Colonic mucosa (tissue), 4 donors: ENCODE measurements around the gene BAZ2B. TPM values are rescaled to one million over a fixed set of nuclear protein-coding genes. Genes with fewer than 3 reads are reported as not detected.

Source experiments
- DNase-seq: peaks from one replicate; pipeline ENCODE4 v3.0.0-alpha.2; 2020
- H3K27ac ChIP-seq: fragments of 200-600 bp; one replicate; pipeline ENCODE4 v1.8.0; 2021
- H3K27me3 ChIP-seq: fragments of 200-600 bp; one replicate; pipeline ENCODE4 v1.8.0; 2021
- H3K36me3 ChIP-seq: fragments of 200-600 bp; one replicate; pipeline ENCODE4 v1.8.0; 2021
- H3K4me1 ChIP-seq: fragments of 200-600 bp; one replicate; pipeline ENCODE4 v1.8.0; 2021; ENCODE audit warnings: mild to moderate bottlenecking
- H3K4me3 ChIP-seq: fragments of 200-600 bp; one replicate; pipeline ENCODE4 v1.8.0; 2021
- H3K9ac ChIP-seq, 2 donors: one replicate each; pipeline ENCODE4 v1.7.0; 2013; ENCODE audit warnings: control low read depth in 2 of 2, low read depth in 2 of 2, low read length in 2 of 2
- H3K9me3 ChIP-seq: fragments of 200-600 bp; one replicate; pipeline ENCODE4 v1.8.0; 2021
- CTCF ChIP-seq: fragments of 200-600 bp; IDR thresholded peaks from one replicate; pipeline ENCODE4 v1.8.0; 2022; ENCODE audit warnings: antibody characterized with exemption, mild to moderate bottlenecking
- intact Hi-C: fragments of 100-400 bp; cut with DNase I; formaldehyde crosslinking; loops from one replicate; pipeline ENCODE4 v1.14.1; 2022
- total RNA-seq, 2 donors: library from RNA; stranded (reverse); fragmentation: NEBNext Ultra II Directional in 1 of 2; extraction: Animal tissue kit (Norgen Biotek cat#: 25700) in 1 of 2; gene quantifications; one replicate each; pipeline ENCODE4 v1.2.1, GENCODE V29; 2021
- donor health status: healthy.
- donor health status: DM: no; HTN: no; CAD: no.
- donor health status: DM: no; HTN: no; CAD: no.

BAZ2B gene
- total RNA-seq, 2 donors from 2014 or later: 36.7 to 60.9 TPM

- Histone ChIP-seq H3K27ac (no peak overlapping the region), H3K9ac (no peak overlapping the region), H3K9me3 (no peaks in the 10 kb centered on the region), H3K4me3 (no peak overlapping the region), H3K4me1 (no peaks in the 10 kb centered on the region), H3K27me3 (no peaks in the 10 kb centered on the region), H3K36me3 (no peaks in the 10 kb centered on the region)
- TF ChIP-seq CTCF: no peak
- no peak for DNase-seq
- intact Hi-C loops: no loop called here
Measured at GRCh38 chr2:159572459-159572858, 43.9 kb downstream of the BAZ2B start.

GRCh38 chr2:159571540-159572260 lies 44.6 kb downstream of the BAZ2B start:
- no peaks in the 10 kb centered on the region for H3K27me3 ChIP-seq
- no peaks in the 10 kb centered on the region for H3K4me1 ChIP-seq

GRCh38 chr2:159564081-159564480 lies 52.3 kb downstream of the BAZ2B start:
- Histone ChIP-seq H3K27ac (no peak overlapping the region), H3K4me3 (no peak overlapping the region), H3K9ac (no peak overlapping the region), H3K27me3 (no peaks in the 10 kb centered on the region), H3K4me1 (no peaks in the 10 kb centered on the region), H3K36me3 (no peaks in the 10 kb centered on the region), H3K9me3 (no peaks in the 10 kb centered on the region)
- no peak for DNase-seq
- TF ChIP-seq CTCF: no peak
- intact Hi-C loops: no loop called here

More at GRCh38 chr2:159571540-159572260, 44.6 kb downstream of the BAZ2B start:
- Histone ChIP-seq H3K9ac (no peak overlapping the region), H3K36me3 (no peaks in the 10 kb centered on the region), H3K27ac (no peak overlapping the region), H3K4me3 (no peak overlapping the region), H3K9me3 (no peaks in the 10 kb centered on the region)
- intact Hi-C loops: no loop called here
- no peak for DNase-seq
- TF ChIP-seq CTCF: no peak

- Histone ChIP-seq H3K9me3 (no peaks in the 10 kb centered on the region), H3K36me3 (no peaks in the 10 kb centered on the region), H3K27me3 (no peaks in the 10 kb centered on the region), H3K4me1 (no peaks in the 10 kb centered on the region), H3K4me3 (no peak overlapping the region), H3K27ac (no peak overlapping the region), H3K9ac (no peak overlapping the region)
- no peak for TF ChIP-seq CTCF
- no peak for DNase-seq
- intact Hi-C loops: no loop called here
Measured at GRCh38 chr2:159562248-159562647, 54.1 kb downstream of the BAZ2B start.

GRCh38 chr2:159561786-159562185 lies 54.6 kb downstream of the BAZ2B start:
- H3K27ac ChIP-seq: no peak overlapping the region
- H3K36me3 ChIP-seq: no peaks in the 10 kb centered on the region
- no peak overlapping the region for H3K4me3 ChIP-seq
- no peak for TF ChIP-seq CTCF
- H3K4me1 ChIP-seq: no peaks in the 10 kb centered on the region
- H3K9ac ChIP-seq: no peak overlapping the region
- no peak for DNase-seq
- H3K9me3 ChIP-seq: no peaks in the 10 kb centered on the region
- no peaks in the 10 kb centered on the region for H3K27me3 ChIP-seq
- intact Hi-C loops: no loop called here
